Peyer's patch (tissue), 4 donors: ENCODE data around the gene SLC38A4. TPM values are rescaled to one million over a fixed set of nuclear protein-coding genes. Genes with fewer than 3 reads are reported as not detected.

Experiments
- DNase-seq, 3 donors: peaks; one replicate each; pipeline ENCODE4 v3.0.0-alpha.2; 2017 to 2019
- H3K27ac ChIP-seq, 4 donors: fragments of 200-600 bp; sonication (generic); one replicate each; pipeline ENCODE4 v1.5.1; 2016 to 2019
- H3K27me3 ChIP-seq, 2 donors: fragments of 200-600 bp; sonication (generic); one replicate each; pipeline ENCODE4 v1.5.1; 2019
- H3K36me3 ChIP-seq, 3 donors: fragments of 200-600 bp; sonication (generic); one replicate each; pipeline ENCODE4 v1.5.1; 2016 to 2019
- H3K4me1 ChIP-seq, 4 donors: fragments of 200-600 bp; sonication (generic); one replicate each; pipeline ENCODE4 v1.5.1; 2016 to 2019
- H3K4me3 ChIP-seq, 4 donors: fragments of 200-600 bp; sonication (generic); 1 replicate in 3 of 4; 2 replicates in 1 of 4; pipeline ENCODE4 v1.5.1; 2016 to 2019; ENCODE audit warnings: mild to moderate bottlenecking in 1 of 4
- H3K9me3 ChIP-seq, 4 donors: fragments of 200-600 bp; sonication (generic); one replicate each; pipeline ENCODE4 v1.5.1; 2016 to 2019; ENCODE audit warnings: mild to moderate bottlenecking in 1 of 4
- CTCF ChIP-seq, 6 experiments: fragments of 450-650 bp in 4 of 6; fragments of 200-600 bp in 2 of 6; sonication (generic) in 1 of 6; IDR thresholded peaks; one replicate each; pipeline ENCODE4 v1.5.1; 2017 to 2019; ENCODE audit warnings: antibody characterized with exemption in 6 of 6, mild to moderate bottlenecking in 3 of 6, moderate library complexity in 1 of 6
- POLR2A ChIP-seq, 2 donors: fragments of 450-650 bp; IDR thresholded peaks; one replicate each; pipeline ENCODE4 v1.5.1; 2017; ENCODE audit warnings: antibody characterized with exemption in 2 of 2, mild to moderate bottlenecking in 2 of 2, moderate library complexity in 2 of 2
- total RNA-seq, 4 donors: library from RNA; depleted of rRNA; stranded (reverse); fragments of >200 nt; gene quantifications; one replicate each; pipeline ENCODE4 v1.1.0, GENCODE V29; 2016

SLC38A4 gene
- total RNA-seq, 4 donors from 2014 or later: 0.18 to 18.6 (median 1.1) TPM; not detected in 1

DNA sequence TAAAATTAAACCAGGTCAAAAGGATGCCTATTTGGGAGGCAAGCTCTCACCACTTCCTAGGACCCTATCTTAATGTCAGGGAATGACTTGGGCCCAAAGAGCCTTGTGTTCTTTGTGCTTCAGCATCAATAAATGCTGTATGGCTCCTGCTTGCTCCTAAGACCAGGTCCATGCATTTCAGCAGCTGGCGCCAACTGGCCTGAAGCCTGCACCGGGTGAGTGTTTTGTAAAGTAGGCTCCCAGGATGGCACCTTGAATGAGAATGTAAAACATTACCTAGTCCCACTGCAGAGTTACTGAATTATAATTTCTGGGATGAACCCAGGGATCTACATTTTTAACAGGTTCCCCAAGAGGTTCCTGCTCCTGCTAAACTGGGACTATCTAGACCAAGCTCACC is 16.1 kb upstream of the SLC38A4 start:
- Histone ChIP-seq H3K36me3 (no peaks in the 10 kb centered on the region), H3K4me3 (no peak overlapping the region), H3K9me3 (no peaks in the 10 kb centered on the region), H3K4me1 (no peaks in the 10 kb centered on the region), H3K27ac (no peak overlapping the region), H3K27me3 (no peaks in the 10 kb centered on the region)
- no peak for TF ChIP-seq CTCF (IDR thresholded peaks at IDR 0.05)
- TF ChIP-seq POLR2A (IDR thresholded peaks at IDR 0.05): no peak
- DNase-seq: no peak

GRCh38 chr12:46839964-46840363 is 14.2 kb upstream of the SLC38A4 start:
- Histone ChIP-seq H3K4me1 (no peaks in the 10 kb centered on the region), H3K36me3 (no peaks in the 10 kb centered on the region), H3K4me3 (no peak overlapping the region)

DNA sequence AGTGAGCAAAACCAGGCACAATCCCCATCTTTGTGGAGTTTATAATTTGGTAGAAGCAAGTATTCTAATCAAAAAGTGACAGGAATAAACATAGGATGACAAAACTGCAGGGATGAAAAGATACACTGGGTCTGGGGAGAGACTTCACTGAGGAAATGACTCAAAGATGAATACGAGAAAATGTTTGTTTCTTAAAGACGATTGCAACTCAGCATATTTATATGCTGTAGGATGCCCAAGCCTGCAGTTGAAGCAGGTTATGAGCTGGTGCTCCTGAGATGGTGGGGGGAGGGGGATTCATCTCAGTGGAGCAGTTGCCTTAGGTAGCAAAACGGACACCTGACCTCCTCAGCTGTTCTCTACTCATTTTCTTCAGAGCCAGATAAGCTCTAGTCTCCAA is 13.4 kb upstream of the SLC38A4 start:
- TF ChIP-seq POLR2A (IDR thresholded peaks at IDR 0.05) (no peak), CTCF (IDR thresholded peaks at IDR 0.05) (no peak)
- Histone ChIP-seq H3K4me3 (no peak overlapping the region), H3K9me3 (no peaks in the 10 kb centered on the region), H3K27me3 (no peaks in the 10 kb centered on the region), H3K4me1 (no peaks in the 10 kb centered on the region), H3K27ac (no peak overlapping the region), H3K36me3 (no peaks in the 10 kb centered on the region)
- no peak for DNase-seq

More at GRCh38 chr12:46839964-46840363, 14.2 kb upstream of the SLC38A4 start:
- Histone ChIP-seq H3K27ac (no peak overlapping the region), H3K9me3 (no peaks in the 10 kb centered on the region), H3K27me3 (no peaks in the 10 kb centered on the region)
- TF ChIP-seq CTCF (IDR thresholded peaks at IDR 0.05) (no peak), POLR2A (IDR thresholded peaks at IDR 0.05) (no peak)
- no peak for DNase-seq

GRCh38 chr12:46835785-46836184 is 10.0 kb upstream of the SLC38A4 start:
- no peaks in the 10 kb centered on the region for H3K9me3 ChIP-seq
- TF ChIP-seq CTCF (IDR thresholded peaks at IDR 0.05) (no peak), POLR2A (IDR thresholded peaks at IDR 0.05) (no peak)
- DNase-seq: no peak
- peaks cover 0 to 10% (median 0%) of the 10 kb centered on the region in 4 donors for H3K4me1 ChIP-seq
- H3K36me3 ChIP-seq: no peaks in the 10 kb centered on the region
- no peak overlapping the region for H3K27ac ChIP-seq
- H3K4me3 ChIP-seq: no peak overlapping the region
- no peaks in the 10 kb centered on the region for H3K27me3 ChIP-seq

- Histone ChIP-seq H3K36me3 (no peaks in the 10 kb centered on the region), H3K4me3 (peak overlapping the region in 1 of 4 donors; percentile 49), H3K27me3 (no peaks in the 10 kb centered on the region), H3K27ac (no peak overlapping the region), H3K4me1 (peaks cover 0 to 13% (median 0%) of the 10 kb centered on the region in 4 donors), H3K9me3 (no peaks in the 10 kb centered on the region)
- no peak for TF ChIP-seq POLR2A (IDR thresholded peaks at IDR 0.05)
- no peak for TF ChIP-seq CTCF (IDR thresholded peaks at IDR 0.05)
- DNase-seq: no peak
Observed at GRCh38 chr12:46832130-46832704, 6.4 kb upstream of the SLC38A4 start.
